ENCODE data around the gene GTPBP2. TPM values are rescaled to one million over a fixed set of nuclear protein-coding genes. Genes with fewer than 3 reads are reported as not detected.
"Not testable (repeated sequence)": the region's sequence is repeated elsewhere in the genome, so short reads cannot be mapped to it uniquely, and the experiment has no call there.

GTPBP2 gene
- total and polyA plus RNA-seq, 7 donors = 27.8 to 69.6 (median 34.6) TPM

DNA sequence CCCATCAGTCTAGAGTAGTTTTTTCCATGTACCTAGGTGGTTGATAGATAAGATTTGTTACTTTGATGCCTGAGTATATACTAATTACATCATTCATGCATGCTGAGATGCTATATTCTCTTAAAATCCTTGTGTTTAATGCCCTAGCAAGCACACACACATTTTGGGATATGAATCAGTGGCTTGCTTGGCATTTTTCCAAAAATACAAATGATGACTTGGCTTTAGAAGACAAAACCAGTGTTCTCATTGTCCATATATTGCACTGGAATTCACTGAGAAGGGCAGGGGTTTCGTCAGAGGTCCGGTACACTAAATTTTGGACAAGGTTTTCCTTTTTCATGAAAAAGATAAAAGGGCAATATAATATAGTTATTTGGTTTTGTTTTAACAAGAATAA lies 24.9 kb downstream of the GTPBP2 start:
- H3K4me3 ChIP-seq = no peak overlapping the region
- 93 to 98% (median 98%) methylated on average over 2 of the region's 2 CpGs for WGBS, 3 donors
- DNase-seq = no peak
- ATAC-seq = no peak
- H3K9me3 ChIP-seq = no peaks in the 10 kb centered on the region
- H3K27me3 ChIP-seq (ENCODE audit: insufficient read depth in 3 of 3, low read length in 2 of 3) = no peaks in the 10 kb centered on the region
- TF ChIP-seq CTCF (IDR thresholded peaks at IDR 0.05) = no peak
- intact Hi-C loops (cut with DNase I) = no loop called here
- no peaks in the 10 kb centered on the region for H3K4me1 ChIP-seq
- no peak overlapping the region for H3K27ac ChIP-seq
- H3K36me3 ChIP-seq (ENCODE audit: insufficient read depth in 1 of 2, low read depth in 1 of 2) = peaks cover 0 to 73% of the 10 kb centered on the region in 2 donors

DNA sequence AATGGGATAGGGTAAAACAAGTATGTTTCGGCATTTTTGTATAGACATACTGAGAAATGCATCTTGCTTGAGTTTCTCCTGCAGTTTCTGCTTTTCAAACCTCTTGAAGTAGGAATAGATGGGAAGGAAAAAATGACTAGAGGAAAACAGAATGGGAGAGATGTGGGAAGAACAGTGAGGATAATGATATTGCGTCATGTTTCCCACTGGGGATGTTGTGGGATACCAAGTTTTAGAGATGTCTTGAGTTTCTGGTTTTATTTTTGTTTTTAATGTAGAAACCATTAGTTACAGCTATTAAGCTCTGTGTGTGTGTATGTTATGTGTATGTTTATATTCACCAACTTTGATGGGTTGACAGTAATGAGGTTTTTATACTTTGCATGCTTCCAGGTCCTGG lies 28.5 kb downstream of the GTPBP2 start:
- Histone ChIP-seq H3K4me1 (no peaks in the 10 kb centered on the region), H3K4me3 (no peak overlapping the region), H3K9me3 (no peaks in the 10 kb centered on the region), H3K36me3 (ENCODE audit: insufficient read depth in 1 of 2, low read depth in 1 of 2) (peaks cover 0 to 77% of the 10 kb centered on the region in 2 donors), H3K27me3 (ENCODE audit: insufficient read depth in 3 of 3, low read length in 2 of 3) (no peaks in the 10 kb centered on the region), H3K27ac (no peak overlapping the region)
- DNase-seq (no peak), ATAC-seq (no peak)
- no peak for TF ChIP-seq CTCF (IDR thresholded peaks at IDR 0.05)
- intact Hi-C loops (cut with DNase I) = no loop called here
- WGBS, 3 donors = 99% methylated on average over 2 of the region's 2 CpGs

- Histone ChIP-seq H3K4me3 (no peak overlapping the region), H3K4me1 (no peaks in the 10 kb centered on the region), H3K36me3 (ENCODE audit: insufficient read depth in 1 of 2, low read depth in 1 of 2) (peaks cover 0 to 51% of the 10 kb centered on the region in 2 donors), H3K9me3 (no peaks in the 10 kb centered on the region), H3K27ac (no peak overlapping the region), H3K27me3 (ENCODE audit: insufficient read depth in 3 of 3, low read length in 2 of 3) (no peaks in the 10 kb centered on the region)
- ATAC-seq = no peak
- DNase-seq = no peak
- no peak for TF ChIP-seq CTCF (IDR thresholded peaks at IDR 0.05)
- intact Hi-C loops (cut with DNase I) = no loop called here
- 85 to 91% (median 87%) methylated on average over 1 of the region's 1 CpG for WGBS, 3 donors
Observed at GRCh38 chr6:43593938-43594337, 35.1 kb downstream of the GTPBP2 start.

- 91 to 95% (median 93%) methylated on average over 1 of the region's 1 CpG for WGBS, 3 donors
- not testable (repeated sequence) for H3K9me3 ChIP-seq
- peaks cover 4 to 71% of the 10 kb centered on the region in 2 donors for H3K36me3 ChIP-seq (ENCODE audit: insufficient read depth in 1 of 2, low read depth in 1 of 2)
Observed at GRCh38 chr6:43589564-43589963, 39.5 kb downstream of the GTPBP2 start.

GRCh38 chr6:43588194-43588593 lies 40.9 kb downstream of the GTPBP2 start:
- no peak for ATAC-seq
- H3K4me3 ChIP-seq = no peak overlapping the region
- intact Hi-C loops (cut with DNase I) = no loop called here
- 97 to 98% (median 97%) methylated on average over 5 of the region's 5 CpGs for WGBS, 3 donors
- peaks cover 7 to 85% of the 10 kb centered on the region in 2 donors for H3K36me3 ChIP-seq (ENCODE audit: insufficient read depth in 1 of 2, low read depth in 1 of 2)
- no peaks in the 10 kb centered on the region for H3K27me3 ChIP-seq (ENCODE audit: insufficient read depth in 3 of 3, low read length in 2 of 3)
- no peaks in the 10 kb centered on the region for H3K4me1 ChIP-seq
- DNase-seq = no peak
- TF ChIP-seq CTCF (IDR thresholded peaks at IDR 0.05) = no peak
- no peak overlapping the region for H3K27ac ChIP-seq
- no peaks in the 10 kb centered on the region for H3K9me3 ChIP-seq

More at GRCh38 chr6:43589564-43589963, 39.5 kb downstream of the GTPBP2 start:
- intact Hi-C loops (cut with DNase I); H3K27me3 ChIP-seq (ENCODE audit: insufficient read depth in 3 of 3, low read length in 2 of 3); H3K4me1 ChIP-seq; H3K4me3 ChIP-seq; DNase-seq; ATAC-seq; H3K27ac ChIP-seq: not testable (repeated sequence)

All from psoas muscle (tissue), 8 donors.